Measurements from ENCODE around the gene UBA1. TPM values are rescaled to one million over a fixed set of nuclear protein-coding genes. Genes with fewer than 3 reads are reported as not detected.

Gene UBA1
- total RNA-seq, 2 experiments from 2014 or later: 224 to 249 TPM

DNA sequence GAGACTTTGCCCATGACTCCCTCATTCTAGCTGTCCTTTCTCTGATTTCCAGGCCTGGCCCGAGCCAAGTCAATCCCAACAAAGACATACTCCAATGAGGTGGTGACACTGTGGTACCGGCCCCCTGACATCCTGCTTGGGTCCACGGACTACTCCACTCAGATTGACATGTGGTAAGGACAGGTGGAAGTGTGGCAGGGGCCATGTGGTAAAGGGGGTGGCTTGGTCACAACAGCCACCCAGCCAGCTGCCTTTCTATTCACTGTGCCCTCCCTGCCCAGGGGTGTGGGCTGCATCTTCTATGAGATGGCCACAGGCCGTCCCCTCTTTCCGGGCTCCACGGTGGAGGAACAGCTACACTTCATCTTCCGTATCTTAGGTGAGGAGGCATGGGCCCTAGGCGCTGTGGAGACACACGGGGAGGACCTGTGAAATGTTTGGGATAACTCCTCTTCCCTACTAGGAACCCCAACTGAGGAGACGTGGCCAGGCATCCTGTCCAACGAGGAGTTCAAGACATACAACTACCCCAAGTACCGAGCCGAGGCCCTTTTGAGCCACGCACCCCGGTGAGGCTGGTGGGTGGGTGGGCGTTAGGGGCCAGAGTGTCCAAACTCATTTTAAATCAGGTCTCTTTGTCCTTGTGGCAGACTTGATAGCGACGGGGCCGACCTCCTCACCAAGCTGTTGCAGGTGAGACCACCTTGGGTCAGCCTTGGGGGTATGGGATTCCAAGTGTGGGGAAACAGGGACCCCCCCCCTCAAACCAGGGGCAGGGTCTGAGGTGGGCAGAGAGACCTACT, 33.1 kb downstream of the UBA1 start:
- intact Hi-C loops (cut with DNase I, micrococcal nuclease): no loop called here
- no peak overlapping the region for H3K27ac Mint-ChIP-seq
- H3K36me3 Mint-ChIP-seq (ENCODE audit: low read depth): peaks cover 44% of the 10 kb centered on the region
- ATAC-seq (no peak), DNase-seq (no peak)
- CTCF ChIA-PET: no interaction called here
- H3K4me3 Mint-ChIP-seq: no peak overlapping the region
- H3K4me1 Mint-ChIP-seq: peaks cover 3% of the 10 kb centered on the region
- H3K9me3 Mint-ChIP-seq (ENCODE audit: low read depth): no peaks in the 10 kb centered on the region
- no peaks in the 10 kb centered on the region for H3K27me3 Mint-ChIP-seq
- POLR2A ChIA-PET: interaction anchor here (0.6 to 0.7 kb wide), 3 partner anchors 12 to 168 kb away, joined by 3 to 4 read pairs (median 4); no protein-coding TSS in a partner anchor

DNA sequence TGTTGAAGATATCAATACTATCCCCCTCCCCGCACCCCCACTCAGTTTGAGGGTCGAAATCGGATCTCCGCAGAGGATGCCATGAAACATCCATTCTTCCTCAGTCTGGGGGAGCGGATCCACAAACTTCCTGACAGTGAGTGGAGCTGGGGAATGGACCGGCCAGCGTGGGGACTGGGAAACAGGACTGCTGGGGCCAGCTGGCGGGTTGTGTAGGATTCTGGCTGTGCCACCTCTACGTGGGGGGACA, 33.6 kb downstream of the UBA1 start:
- DNase-seq (no peak), ATAC-seq (no peak)
- intact Hi-C loops (cut with DNase I, micrococcal nuclease): no loop called here
- Mint-ChIP-seq H3K4me3 (no peak overlapping the region), H3K36me3 (ENCODE audit: low read depth) (peaks cover 41% of the 10 kb centered on the region), H3K9me3 (ENCODE audit: low read depth) (no peaks in the 10 kb centered on the region), H3K4me1 (peaks cover 3% of the 10 kb centered on the region), H3K27me3 (no peaks in the 10 kb centered on the region), H3K27ac (no peak overlapping the region)
- POLR2A ChIA-PET: no interaction called here
- CTCF ChIA-PET: no interaction called here

DNA sequence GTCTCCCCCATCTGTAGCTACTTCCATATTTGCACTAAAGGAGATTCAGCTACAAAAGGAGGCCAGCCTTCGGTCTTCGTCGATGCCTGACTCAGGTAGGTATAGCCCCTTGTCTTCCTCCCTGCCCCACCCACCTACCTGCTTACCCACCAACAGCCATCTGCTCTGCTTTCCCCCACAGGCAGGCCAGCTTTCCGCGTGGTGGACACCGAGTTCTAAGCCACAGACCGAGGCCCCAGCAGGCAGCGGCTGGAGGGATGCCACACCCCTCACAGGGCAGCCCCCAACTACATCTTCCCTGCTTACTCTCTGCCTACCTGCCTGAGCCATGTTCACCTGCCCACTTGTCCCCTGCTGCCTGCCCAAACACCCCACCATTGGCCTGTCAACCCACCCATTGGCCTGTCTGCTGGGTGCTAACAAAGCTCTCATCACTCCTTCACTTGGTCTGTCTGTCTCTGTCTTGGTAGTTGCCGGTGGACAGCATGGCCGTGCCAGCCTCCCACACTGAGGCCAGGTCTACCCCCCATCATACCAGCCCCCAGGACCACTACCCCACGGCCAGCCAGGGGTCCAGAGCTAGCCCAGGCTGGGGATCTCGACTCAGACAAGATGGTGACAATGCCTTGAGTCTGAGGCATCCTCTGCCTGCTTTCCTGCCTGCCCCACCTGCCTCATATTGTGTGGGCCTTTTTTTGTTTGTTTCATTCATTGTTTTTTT, 35.1 kb downstream of the UBA1 start:
- Mint-ChIP-seq H3K27me3 (no peaks in the 10 kb centered on the region), H3K4me3 (no peak overlapping the region), H3K9me3 (ENCODE audit: low read depth) (no peaks in the 10 kb centered on the region), H3K4me1 (peaks cover 3% of the 10 kb centered on the region), H3K36me3 (ENCODE audit: low read depth) (peaks cover 36% of the 10 kb centered on the region), H3K27ac (no peak overlapping the region)
- intact Hi-C loops (cut with DNase I, micrococcal nuclease): no loop called here
- CTCF ChIA-PET: no interaction called here
- DNase-seq (no peak), ATAC-seq (no peak)
- POLR2A ChIA-PET: interaction anchor here (0.6 kb wide), 1 partner anchor 1693 kb away, joined by 4 read pairs; no protein-coding TSS in a partner anchor

DNA sequence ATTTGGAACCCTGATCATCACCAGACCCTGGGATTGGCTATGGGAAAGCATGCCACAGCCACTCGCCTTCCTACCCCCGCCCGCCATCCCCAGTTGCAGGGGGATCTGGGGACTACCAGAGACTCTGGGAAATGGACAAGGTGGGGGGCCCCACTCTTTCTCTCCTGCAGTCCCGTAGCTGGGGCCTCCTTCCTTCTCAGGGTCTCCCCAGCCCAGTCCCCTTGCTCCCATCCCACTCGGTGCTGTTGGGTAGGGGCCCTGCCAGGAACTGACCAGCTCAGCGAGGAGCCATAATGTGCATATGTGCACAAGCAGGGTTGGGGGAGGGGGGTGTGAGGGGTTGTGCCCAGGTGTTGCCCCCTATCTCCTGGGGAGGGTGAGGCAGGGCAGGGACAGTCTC, 35.8 kb downstream of the UBA1 start:
- Mint-ChIP-seq H3K9me3 (ENCODE audit: low read depth) (no peaks in the 10 kb centered on the region), H3K4me1 (peaks cover 3% of the 10 kb centered on the region), H3K4me3 (no peak overlapping the region), H3K27ac (no peak overlapping the region), H3K36me3 (ENCODE audit: low read depth) (peaks cover 29% of the 10 kb centered on the region), H3K27me3 (no peaks in the 10 kb centered on the region)
- CTCF ChIA-PET: no interaction called here
- intact Hi-C loops (cut with DNase I, micrococcal nuclease): no loop called here
- ATAC-seq: no peak
- POLR2A ChIA-PET: interaction anchor here (0.6 kb wide), 1 partner anchor 1692 kb away, joined by 4 read pairs; no protein-coding TSS in a partner anchor
- DNase-seq: no peak

DNA sequence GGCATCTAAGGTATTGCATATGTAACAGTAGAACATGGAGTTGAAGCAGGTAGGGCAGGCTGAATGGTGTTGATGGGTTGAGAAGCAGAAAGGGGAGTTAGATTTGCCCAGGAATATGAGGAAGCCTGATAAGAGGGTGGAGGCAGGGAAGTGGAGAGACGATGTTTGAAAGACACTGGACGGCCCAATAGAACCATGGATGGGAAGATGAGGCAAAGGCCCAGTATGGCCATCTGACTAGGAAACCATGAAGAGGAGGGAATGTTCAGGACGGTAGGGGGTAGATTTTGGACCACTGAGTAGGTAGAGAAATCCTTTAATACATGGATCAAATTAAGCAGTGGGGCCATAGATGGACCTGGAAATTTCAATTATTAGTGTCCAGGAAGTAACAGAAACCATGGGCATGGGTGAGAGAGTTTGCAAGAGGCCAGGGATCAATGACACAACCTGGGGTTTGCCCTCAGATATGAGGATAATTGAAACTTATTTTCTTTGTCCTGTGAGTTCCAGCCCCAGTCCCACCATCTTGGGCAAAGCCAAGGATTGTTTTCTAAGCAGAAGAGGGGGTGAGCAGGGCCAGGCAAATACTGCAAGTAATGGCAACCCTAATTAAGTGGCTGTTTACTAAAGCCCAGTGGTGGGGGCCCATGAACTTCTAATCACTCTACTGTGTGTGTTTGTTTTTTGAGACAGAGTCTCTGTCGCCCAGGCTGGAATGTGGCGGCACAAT, 36.7 kb downstream of the UBA1 start:
- ATAC-seq: no peak
- ChIA-PET POLR2A (interaction anchor here (1.4 kb wide), 1 partner anchor 12 kb away, joined by 4 read pairs; no protein-coding TSS in a partner anchor), CTCF (no interaction called here)
- Mint-ChIP-seq H3K4me1 (peaks cover 5% of the 10 kb centered on the region), H3K9me3 (ENCODE audit: low read depth) (no peaks in the 10 kb centered on the region), H3K36me3 (ENCODE audit: low read depth) (peaks cover 24% of the 10 kb centered on the region), H3K27me3 (no peaks in the 10 kb centered on the region), H3K27ac (no peak overlapping the region), H3K4me3 (no peak overlapping the region)
- no peak for DNase-seq
- intact Hi-C loops (cut with DNase I, micrococcal nuclease): loop anchor here (5.0 kb wide), 3 partner anchors 38 to 152 kb away; partner anchors contain the start of gene UBA1 (in 1 of the 2)

DNA sequence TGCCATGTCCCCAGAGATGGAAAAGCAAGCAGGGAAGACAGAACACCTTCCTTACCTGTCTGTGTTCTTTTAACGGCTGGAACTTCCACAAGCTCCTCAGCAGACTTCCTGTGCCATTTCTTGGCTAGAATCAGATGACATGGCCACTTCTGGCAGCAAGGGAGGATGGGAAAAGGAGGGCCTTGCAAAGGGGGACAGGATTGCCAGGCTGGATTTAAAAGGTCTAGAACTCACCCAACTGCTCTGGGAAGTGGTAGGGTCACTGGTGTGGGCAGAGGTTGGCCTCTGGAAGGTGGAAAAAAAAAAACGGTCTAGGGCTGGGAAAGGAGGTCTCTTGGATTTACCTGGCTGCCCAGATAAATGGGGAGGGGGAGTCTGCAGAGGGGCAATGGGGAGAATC, 37.5 kb downstream of the UBA1 start:
- H3K36me3 Mint-ChIP-seq (ENCODE audit: low read depth): peaks cover 17% of the 10 kb centered on the region

DNA sequence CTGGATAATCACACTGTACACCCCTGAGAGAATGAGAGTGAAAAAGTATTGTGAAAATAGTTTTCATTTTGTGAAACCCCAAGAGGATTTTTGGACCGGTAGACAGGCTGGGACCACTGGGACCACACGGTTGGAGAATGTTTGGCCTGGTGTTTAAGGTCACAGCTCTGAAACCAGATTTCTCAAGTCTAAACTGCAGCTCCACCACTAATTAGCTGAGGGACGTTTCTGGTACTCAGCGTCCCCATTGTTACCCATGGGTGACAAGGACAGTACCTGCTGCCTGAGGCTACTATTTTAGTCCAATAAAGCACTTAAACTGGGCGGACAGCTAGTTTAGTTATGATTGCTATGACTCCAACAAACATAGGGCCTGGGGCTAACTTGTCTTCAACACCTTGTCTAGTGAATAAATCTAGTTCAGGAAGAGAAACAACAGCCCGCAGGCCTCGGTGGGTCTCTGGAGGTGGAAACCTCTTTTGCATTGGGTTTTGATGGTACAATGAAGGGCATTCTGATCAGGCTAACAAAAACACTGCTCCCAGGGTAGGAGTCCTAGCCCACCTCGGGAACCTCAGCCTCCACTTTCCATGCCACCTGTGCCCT, 38.7 kb downstream of the UBA1 start:
- no peak for ATAC-seq
- intact Hi-C loops (cut with DNase I, micrococcal nuclease): loop anchor here (5.0 kb wide), 3 partner anchors 40 to 150 kb away; partner anchors contain the start of gene UBA1 (in 1 of the 2)
- ChIA-PET POLR2A (interaction anchor here (1.5 to 1.8 kb wide), 2 partner anchors 13 to 430 kb away, joined by 3 to 15 read pairs; partner anchors contain the start of gene CDK16), CTCF (no interaction called here)
- no peaks in the 10 kb centered on the region for H3K27me3 Mint-ChIP-seq
- no peaks in the 10 kb centered on the region for H3K9me3 Mint-ChIP-seq (ENCODE audit: low read depth)
- H3K27ac Mint-ChIP-seq: peak overlapping the region; percentile 95
- peak overlapping the region; percentile 77 for H3K4me3 Mint-ChIP-seq
- peaks cover 11% of the 10 kb centered on the region for H3K36me3 Mint-ChIP-seq (ENCODE audit: low read depth)
- no peak for DNase-seq
- peaks cover 22% of the 10 kb centered on the region for H3K4me1 Mint-ChIP-seq

More for the DNA sequence above, 37.5 kb downstream of the UBA1 start:
- POLR2A ChIA-PET: interaction anchor here (1.4 kb wide), 1 partner anchor 13 kb away, joined by 4 read pairs; no protein-coding TSS in a partner anchor
- DNase-seq (no peak), ATAC-seq (no peak)
- H3K9me3 Mint-ChIP-seq (ENCODE audit: low read depth): no peaks in the 10 kb centered on the region
- no peak overlapping the region for H3K27ac Mint-ChIP-seq
- H3K4me3 Mint-ChIP-seq: no peak overlapping the region
- H3K27me3 Mint-ChIP-seq: no peaks in the 10 kb centered on the region
- CTCF ChIA-PET: interaction anchor here (0.7 kb wide), 1 partner anchor 13 kb away, joined by 3 read pairs; no protein-coding TSS in a partner anchor
- peaks cover 14% of the 10 kb centered on the region for H3K4me1 Mint-ChIP-seq
- intact Hi-C loops (cut with DNase I, micrococcal nuclease): loop anchor here (5.0 kb wide), 3 partner anchors 39 to 151 kb away; partner anchors contain the start of gene UBA1 (in 1 of the 2)

DNA sequence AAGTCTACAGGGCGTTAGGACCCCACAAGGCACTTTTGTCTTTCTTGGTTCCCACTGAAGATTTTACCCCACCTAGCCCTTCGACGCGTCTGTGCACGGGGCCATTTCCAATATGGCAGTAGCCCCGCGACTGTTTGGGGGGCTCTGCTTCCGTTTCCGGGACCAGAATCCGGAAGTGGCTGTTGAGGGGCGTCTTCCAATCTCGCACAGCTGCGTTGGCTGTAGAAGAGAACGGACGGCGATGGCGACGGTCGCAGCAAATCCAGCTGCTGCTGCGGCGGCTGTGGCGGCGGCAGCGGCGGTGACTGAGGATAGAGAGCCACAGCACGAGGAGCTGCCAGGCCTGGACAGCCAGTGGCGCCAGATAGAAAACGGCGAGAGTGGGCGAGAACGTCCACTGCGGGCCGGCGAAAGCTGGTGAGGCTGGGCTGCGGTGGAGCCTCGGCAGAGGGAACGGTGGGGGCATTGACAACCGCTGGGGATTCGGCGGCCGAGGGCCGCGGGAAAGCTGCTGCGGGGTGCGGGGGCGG, 39.2 kb downstream of the UBA1 start, which contains the start of gene USP11:
Gene USP11, plus strand, starts transcription at position 207 of the 530 bp plus-strand sequence. Its CDS starts 35 bp downstream, at position 242.
- Mint-ChIP-seq H3K9me3 (ENCODE audit: low read depth) (no peaks in the 10 kb centered on the region), H3K4me3 (peak within 1 kb of the TSS; percentile 77), H3K27me3 (no peaks in the 10 kb centered on the region), H3K36me3 (ENCODE audit: low read depth) (peaks cover 11% of the 10 kb centered on the region), H3K4me1 (peaks cover 23% of the 10 kb centered on the region), H3K27ac (peak within 1 kb of the TSS; percentile 95)
- intact Hi-C loops (cut with DNase I, micrococcal nuclease): loop anchor here (1.0 to 5.0 kb wide), 9 partner anchors 15 to 425 kb away; partner anchors contain the start of genes UBA1 (in 2 of the 2), CDK16 (in 1 of the 2) and RBM10 (in 1 of the 2)
- ChIA-PET POLR2A (interaction anchor here (0.8 to 1.8 kb wide), 5 partner anchors 12 to 429 kb away, joined by 3 to 15 read pairs (median 4); partner anchors contain the start of gene CDK16), CTCF (no interaction called here)
- DNase-seq: peak; percentile 37
- no peak for ATAC-seq

DNA sequence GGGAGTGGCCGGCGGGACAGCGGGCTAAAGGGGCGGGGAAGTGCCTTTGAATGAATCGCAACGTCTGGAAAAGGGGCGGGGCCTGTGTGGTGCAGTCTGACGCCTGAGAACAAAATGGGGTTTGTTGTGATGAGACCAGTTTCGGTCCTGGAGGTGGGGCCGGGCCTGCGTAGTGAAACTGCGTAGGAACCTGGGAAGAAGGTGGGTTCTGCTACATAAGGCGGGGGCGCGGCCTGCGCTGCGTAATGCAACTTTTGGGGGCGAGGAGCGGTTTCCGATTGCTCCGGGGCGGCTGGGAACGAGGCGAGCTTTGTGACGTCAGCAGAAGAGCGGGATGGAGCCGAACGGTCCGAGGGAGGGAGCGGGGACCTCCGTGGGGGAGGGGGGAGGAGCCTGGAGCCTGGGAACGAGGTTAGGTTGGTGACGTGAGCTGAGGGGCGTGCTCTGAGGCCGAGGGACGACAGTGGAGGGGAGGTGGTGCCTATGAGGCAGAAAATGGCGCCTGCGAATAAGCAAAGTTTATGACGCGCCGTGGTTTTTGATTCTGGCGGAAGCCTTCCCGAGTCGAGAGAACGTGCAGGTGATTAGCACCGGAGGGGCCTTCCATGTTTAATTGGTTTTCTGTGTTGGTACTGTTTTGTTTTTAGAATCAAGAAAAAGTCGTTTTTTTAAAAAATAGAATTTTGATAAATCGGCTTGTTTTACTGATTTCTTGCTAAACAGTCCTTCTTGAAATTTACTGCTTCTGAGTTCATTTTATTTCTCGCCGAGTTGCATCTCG, 39.9 kb downstream of the UBA1 start:
- intact Hi-C loops (cut with DNase I, micrococcal nuclease): loop anchor here (1.0 to 5.0 kb wide), 9 partner anchors 15 to 425 kb away; partner anchors contain the start of genes UBA1 (in 2 of the 2), CDK16 (in 1 of the 2) and RBM10 (in 1 of the 2)
- Mint-ChIP-seq H3K36me3 (ENCODE audit: low read depth) (peaks cover 10% of the 10 kb centered on the region), H3K4me1 (peaks cover 23% of the 10 kb centered on the region), H3K27me3 (no peaks in the 10 kb centered on the region), H3K4me3 (peak overlapping the region; percentile 77), H3K27ac (peak overlapping the region; percentile 95), H3K9me3 (ENCODE audit: low read depth) (no peaks in the 10 kb centered on the region)
- ChIA-PET POLR2A (interaction anchor here (0.8 to 1.8 kb wide), 5 partner anchors 13 to 429 kb away, joined by 3 to 15 read pairs (median 4); partner anchors contain the start of gene CDK16), CTCF (no interaction called here)
- peak; percentile 89 for ATAC-seq
- DNase-seq: peak; percentile 96

DNA sequence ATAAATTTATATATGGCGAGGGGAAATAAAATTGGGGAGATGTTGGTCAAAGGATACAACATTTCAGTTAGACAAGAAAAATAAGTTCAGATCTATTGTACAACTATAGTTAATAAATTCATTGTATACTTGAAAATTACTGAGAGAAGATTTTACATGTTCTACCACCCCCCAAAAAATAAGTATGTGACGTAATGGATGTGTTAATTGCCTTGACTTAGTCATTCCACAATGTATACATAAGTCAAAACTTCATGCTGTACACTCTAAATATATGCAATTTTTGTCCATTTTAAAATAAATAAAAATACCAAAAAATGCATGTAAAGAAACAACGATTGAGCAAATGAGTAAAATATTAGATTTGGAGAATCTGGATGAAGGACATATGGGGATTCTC, 41.0 kb downstream of the UBA1 start:
- DNase-seq: no peak
- H3K27me3 Mint-ChIP-seq: no peaks in the 10 kb centered on the region
- intact Hi-C loops (cut with DNase I, micrococcal nuclease): loop anchor here (5.0 kb wide), 3 partner anchors 42 to 148 kb away; partner anchors contain the start of gene UBA1 (in 1 of the 2)
- ChIA-PET POLR2A (no interaction called here), CTCF (no interaction called here)
- peak overlapping the region; percentile 81 for H3K27ac Mint-ChIP-seq
- peaks cover 5% of the 10 kb centered on the region for H3K36me3 Mint-ChIP-seq (ENCODE audit: low read depth)
- peak overlapping the region; percentile 77 for H3K4me3 Mint-ChIP-seq
- H3K4me1 Mint-ChIP-seq: peaks cover 23% of the 10 kb centered on the region
- ATAC-seq: no peak
- H3K9me3 Mint-ChIP-seq (ENCODE audit: low read depth): no peaks in the 10 kb centered on the region
